Fibroblast of pulmonary artery (primary cell): ENCODE results near the gene SUGCT.

ENCODE experiments used
- DNase-seq: peaks from one replicate; pipeline ENCODE4 v3.0.0-alpha.2; 2010; ENCODE audit warnings: low read depth
- H3K4me3 ChIP-seq: replicated peaks from 2 replicates; pipeline ENCODE4 v1.5.1; 2011; ENCODE audit warnings: low read depth, mild to moderate bottlenecking, control low read depth, low read length, moderate library complexity
- CTCF ChIP-seq: IDR thresholded peaks from 2 replicates; pipeline ENCODE4 v1.5.1; 2011; ENCODE audit warnings: mild to moderate bottlenecking, control low read depth, low read length, inconsistent platforms; ENCODE audit errors: missing control alignments

The SUGCT gene

GRCh38 chr7:40833191-40833887 lies 698.5 kb downstream of the SUGCT start:
- H3K4me3 ChIP-seq: no peak overlapping the region
- no peak for DNase-seq
- TF ChIP-seq CTCF: no peak

- H3K4me3 ChIP-seq: no peak overlapping the region
- DNase-seq: peak; percentile 49
- TF ChIP-seq CTCF: peak; percentile 41
These were observed 699.1 kb downstream of the SUGCT start for GRCh38 chr7:40833888-40834234.

- H3K4me3 ChIP-seq: no peak overlapping the region
- TF ChIP-seq CTCF: no peak
- peak; percentile 5 for DNase-seq
These were observed 701.4 kb downstream of the SUGCT start for GRCh38 chr7:40836218-40836617.

GRCh38 chr7:40839881-40840280 lies 705.1 kb downstream of the SUGCT start:
- TF ChIP-seq CTCF: no peak
- DNase-seq: peak; percentile 60
- no peak overlapping the region for H3K4me3 ChIP-seq

DNA sequence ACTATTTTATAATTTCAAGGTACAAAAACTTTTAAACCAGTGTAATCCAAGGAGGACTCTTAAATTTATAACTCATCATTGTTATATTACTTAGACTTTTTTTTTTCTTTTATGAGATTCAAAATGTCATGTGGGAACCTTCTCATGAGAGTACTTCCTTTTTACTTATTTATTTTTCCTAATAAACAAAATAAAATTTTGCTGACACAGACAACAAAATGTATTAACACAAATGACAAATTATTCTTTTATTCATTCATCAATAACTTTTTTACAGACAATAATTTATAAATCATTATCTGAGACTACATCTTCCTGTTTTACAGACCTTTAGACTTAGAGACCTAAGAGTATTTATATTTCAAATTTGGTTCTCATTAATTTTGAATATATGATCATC lies 706.2 kb downstream of the SUGCT start:
- DNase-seq: no peak
- H3K4me3 ChIP-seq: no peak overlapping the region
- no peak for TF ChIP-seq CTCF

DNA sequence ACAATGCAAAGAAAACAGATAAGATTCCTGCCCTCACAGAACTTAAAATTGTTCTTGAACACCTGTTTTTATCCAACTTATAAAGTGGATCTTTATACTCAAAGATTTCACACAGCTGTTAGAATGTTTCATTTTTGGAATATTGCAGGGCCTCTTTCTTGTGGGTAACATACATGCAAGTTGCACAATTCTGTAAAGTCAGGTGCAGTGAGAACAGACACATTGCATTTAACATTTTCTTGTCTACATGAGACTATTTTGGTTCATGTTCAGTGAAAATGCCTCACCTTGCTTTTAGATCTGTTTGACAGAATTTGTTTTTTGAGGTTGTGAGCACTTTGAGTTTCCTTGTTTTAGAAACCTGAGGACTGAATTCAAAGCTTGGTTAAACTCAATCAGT lies 707.8 kb downstream of the SUGCT start:
- DNase-seq: no peak
- no peak for TF ChIP-seq CTCF
- no peak overlapping the region for H3K4me3 ChIP-seq

GRCh38 chr7:40843338-40843985 lies 708.7 kb downstream of the SUGCT start:
- H3K4me3 ChIP-seq: no peak overlapping the region
- no peak for TF ChIP-seq CTCF
- peak; percentile 35 for DNase-seq
